ENCODE data around the gene B4GALNT3.

B4GALNT3 gene

DNA sequence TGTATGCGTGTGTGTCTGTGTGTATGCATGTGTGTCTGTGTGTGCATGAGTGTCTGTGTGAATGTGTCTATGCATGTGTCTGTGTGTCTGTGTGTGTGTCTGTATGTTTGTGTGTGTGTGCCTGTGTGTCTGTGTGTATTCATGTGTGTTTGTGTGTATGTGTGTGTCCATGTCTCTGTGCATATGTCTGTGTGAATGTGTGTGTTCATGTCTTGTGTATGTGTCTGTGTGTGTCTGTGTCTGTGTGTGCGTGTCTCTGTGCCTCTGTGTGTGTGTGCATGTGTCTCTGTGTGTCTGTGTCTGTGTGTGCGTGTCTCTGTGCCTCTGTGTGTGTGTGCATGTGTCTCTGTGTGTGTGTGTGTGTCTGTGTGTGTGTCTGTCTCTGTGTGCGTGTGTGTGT, 121.1 kb downstream of the B4GALNT3 start:
- DNase-seq (ENCODE audit: insufficient read length, low spot score) = no peak
- peak; percentile 61 for FAIRE-seq
- TF ChIP-seq, protein P1, sequence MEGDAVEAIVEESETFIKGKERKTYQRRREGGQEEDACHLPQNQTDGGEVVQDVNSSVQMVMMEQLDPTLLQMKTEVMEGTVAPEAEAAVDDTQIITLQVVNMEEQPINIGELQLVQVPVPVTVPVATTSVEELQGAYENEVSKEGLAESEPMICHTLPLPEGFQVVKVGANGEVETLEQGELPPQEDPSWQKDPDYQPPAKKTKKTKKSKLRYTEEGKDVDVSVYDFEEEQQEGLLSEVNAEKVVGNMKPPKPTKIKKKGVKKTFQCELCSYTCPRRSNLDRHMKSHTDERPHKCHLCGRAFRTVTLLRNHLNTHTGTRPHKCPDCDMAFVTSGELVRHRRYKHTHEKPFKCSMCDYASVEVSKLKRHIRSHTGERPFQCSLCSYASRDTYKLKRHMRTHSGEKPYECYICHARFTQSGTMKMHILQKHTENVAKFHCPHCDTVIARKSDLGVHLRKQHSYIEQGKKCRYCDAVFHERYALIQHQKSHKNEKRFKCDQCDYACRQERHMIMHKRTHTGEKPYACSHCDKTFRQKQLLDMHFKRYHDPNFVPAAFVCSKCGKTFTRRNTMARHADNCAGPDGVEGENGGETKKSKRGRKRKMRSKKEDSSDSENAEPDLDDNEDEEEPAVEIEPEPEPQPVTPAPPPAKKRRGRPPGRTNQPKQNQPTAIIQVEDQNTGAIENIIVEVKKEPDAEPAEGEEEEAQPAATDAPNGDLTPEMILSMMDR (IDR thresholded peaks at IDR 0.05; ENCODE audit: insufficient read depth, missing control alignments) = no peak

DNA sequence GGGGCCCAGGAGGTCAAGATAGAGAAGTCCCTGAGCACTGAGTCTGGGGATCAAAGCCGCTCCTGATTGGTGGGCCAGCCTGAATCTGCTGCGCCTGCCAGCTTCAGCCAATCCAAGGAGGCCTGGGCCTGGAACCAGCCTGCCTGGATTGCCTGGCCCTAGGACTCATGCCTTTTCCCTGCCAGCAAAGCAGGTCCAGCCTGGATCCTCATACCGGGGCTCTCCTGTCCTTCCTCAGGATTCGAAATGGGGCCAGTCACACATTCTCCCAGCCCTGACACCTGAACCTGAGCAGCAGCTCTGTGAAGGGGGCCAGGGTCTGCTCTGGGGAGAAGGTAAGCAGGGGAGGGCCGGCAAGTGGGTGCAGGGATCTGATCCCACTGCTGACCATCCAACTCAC, 121.6 kb downstream of the B4GALNT3 start:
- FAIRE-seq = no peak
- DNase-seq (ENCODE audit: insufficient read length, low spot score) = no peak
- TF ChIP-seq, protein P1 (IDR thresholded peaks at IDR 0.05; ENCODE audit: insufficient read depth, missing control alignments) = no peak

DNA sequence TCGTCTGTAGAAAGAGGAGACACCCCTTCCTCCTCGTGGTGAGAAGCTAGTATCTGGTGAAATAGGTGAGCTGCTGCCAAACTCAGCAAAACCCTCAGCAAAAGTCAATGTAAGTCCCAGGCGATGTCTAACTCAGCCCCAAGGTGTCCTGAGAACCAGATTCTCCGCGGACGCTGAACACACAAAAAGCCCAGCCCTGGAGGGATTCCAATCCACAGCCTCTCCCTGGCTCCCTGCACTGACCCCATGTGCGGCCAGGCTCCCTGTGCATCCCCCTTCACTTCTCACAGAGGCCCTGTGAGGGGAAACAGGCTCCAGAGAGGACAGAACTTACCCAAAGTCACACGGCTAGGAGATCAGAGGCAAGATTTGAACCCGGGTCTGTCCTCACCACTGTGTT, 122.0 kb downstream of the B4GALNT3 start:
- no peak for FAIRE-seq
- DNase-seq (ENCODE audit: insufficient read length, low spot score) = no peak
- TF ChIP-seq, protein P1 (IDR thresholded peaks at IDR 0.05; ENCODE audit: insufficient read depth, missing control alignments) = no peak

DNA sequence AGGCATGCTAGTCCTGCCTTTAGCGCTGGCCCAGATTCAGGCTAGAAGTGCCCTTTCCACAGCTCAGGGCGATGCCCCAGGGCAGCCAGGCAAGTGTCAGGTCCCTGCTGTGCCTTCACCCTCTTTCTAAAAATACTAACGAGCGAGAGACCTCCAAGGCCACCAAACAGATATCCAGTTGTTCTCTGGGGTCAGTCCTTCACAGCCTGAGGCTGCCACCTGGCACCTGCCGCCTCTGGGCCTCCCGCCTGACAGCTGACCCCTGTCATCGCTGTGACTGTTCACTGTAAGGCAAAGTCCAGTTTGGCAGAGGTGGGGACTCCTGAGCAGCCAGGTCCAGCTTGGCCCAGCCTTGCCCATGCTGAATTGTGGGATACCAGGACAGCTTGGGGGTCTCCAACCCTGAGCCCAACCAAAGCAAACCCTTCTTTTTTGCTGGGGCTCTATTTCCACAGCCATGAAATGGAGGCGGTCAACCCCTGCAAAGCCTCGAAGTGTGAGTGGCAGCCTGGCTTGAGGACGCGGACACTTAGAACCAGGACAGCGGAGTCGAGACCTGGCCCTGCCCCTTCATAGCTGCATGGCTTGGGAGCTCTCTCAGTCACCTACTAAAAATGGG, 123.6 kb downstream of the B4GALNT3 start:
- FAIRE-seq (no peak), DNase-seq (ENCODE audit: insufficient read length, low spot score) (no peak)
- TF ChIP-seq, protein P1 (IDR thresholded peaks at IDR 0.05; ENCODE audit: insufficient read depth, missing control alignments) = no peak

DNA sequence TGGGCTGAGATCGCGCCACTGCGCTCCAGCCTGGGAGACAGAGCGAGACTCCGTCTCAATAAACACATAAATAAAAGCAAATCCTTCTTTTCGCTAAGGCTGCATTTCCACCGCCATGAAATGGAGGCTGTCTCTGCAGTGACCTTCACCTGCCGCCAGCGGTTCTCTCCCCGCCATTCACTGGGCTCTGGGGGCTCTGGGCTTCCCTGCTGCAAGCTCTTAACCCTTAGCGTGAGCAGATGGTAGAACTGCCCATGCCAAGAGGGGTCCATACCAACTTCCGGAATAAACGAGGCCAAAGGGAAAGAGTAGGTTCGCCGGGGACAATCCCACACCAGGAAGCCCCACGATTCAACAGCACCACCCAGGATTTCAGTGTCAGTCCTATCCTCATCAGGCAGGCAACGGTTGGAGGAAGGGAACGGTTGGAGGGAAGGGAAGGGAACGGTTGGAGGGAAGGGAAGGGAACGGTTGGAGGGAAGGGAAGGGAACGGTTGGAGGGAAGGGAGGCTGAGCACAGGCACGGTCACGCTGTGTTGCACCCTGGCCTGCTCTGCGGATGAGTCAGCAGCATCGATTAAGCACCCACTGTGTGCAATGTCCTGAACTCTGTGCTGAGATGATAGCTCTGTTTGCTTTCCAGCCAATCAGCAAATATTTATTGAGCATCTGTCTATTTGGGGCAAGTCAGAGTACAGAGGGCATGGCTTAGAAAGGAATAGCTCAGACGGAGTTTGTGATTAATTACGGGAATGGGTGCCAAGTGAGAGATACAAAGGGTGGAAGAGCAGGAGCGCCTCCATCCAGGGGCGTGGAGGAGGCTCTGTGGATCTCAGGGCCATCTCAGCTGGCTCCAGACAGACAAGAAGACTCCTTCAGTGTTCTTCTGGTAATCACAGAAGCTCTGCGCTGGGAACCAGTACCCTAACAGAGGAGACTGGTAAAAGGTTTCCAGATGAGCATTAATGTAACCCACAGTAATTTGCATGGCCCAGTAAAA, 125.6 kb downstream of the B4GALNT3 start:
- TF ChIP-seq, protein P1 (IDR thresholded peaks at IDR 0.05; ENCODE audit: insufficient read depth, missing control alignments) = no peak
- no peak for DNase-seq (ENCODE audit: insufficient read length, low spot score)
- no peak for FAIRE-seq

DNA sequence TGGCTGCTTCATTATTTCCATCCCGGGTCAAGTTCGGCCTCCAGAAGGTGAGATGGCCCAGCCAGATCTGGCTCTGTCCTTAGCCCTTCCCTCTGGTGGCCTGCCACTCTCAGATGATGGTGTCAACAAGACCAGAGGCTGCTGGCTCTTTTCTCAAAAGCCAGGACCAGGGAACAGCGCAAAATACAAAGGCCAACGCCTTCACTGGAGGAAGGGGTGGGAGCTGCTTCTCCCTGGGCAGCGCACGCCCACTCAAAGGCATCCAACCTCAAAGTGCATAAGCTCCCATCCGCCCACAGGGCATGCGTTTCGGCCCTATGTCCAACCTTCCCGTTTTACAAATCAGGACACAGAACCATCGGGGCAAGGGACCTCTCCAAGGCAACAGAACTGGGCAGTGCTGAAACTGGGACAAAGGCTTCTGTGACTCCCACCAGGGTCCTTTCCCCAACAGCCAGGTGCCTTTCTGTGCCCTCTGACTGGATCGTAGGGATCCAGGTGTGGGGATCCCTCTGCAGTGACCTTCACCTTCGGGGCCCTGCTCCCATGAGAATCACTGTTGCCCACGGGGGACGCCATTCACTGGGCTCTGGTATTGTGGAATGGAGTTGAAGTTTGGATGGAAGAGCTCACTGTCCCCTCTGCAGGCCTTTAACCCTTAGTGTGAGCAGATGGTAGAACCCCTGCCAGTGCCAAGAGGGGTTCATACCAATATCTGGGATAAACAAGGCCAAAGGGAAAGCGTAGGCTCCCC, 126.8 kb downstream of the B4GALNT3 start:
- no peak for FAIRE-seq
- TF ChIP-seq, protein P1 (IDR thresholded peaks at IDR 0.05; ENCODE audit: insufficient read depth, missing control alignments) = no peak
- DNase-seq (ENCODE audit: insufficient read length, low spot score) = no peak

Data from D721Med (cell line).